ENCODE results near the gene SLC2A13.

DNA sequence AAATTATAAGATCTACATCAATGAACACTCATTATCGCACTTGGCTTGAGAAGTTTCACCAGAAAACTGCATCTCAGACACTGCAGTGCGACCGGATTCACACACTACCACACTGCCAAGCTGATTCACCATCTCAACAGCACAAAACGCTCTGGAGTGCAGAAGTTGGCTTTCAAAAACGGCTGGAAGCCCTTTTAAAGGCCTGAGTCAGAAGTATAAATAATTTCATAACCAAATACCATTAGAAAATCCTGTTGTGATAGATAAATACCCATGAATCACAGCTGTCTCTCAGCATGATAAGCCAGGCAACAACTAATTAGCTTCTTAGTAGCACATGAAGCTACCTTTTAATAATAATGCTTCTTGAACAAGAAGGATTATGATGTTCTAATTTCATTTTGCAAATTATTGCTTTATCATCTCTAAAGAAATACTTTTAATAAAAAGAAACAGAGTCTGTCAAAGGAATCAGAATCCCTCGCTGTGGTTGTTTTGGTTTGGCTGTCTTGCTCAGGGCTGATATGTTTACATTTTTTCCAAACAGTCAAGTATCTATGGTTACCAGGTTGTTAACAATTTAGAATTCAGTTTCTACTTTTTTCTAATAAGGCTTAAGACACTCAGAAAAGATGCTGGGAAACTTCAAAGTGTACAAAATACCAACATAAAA, 51.2 kb downstream of the SLC2A13 start:
- TF ChIP-seq, protein P1, sequence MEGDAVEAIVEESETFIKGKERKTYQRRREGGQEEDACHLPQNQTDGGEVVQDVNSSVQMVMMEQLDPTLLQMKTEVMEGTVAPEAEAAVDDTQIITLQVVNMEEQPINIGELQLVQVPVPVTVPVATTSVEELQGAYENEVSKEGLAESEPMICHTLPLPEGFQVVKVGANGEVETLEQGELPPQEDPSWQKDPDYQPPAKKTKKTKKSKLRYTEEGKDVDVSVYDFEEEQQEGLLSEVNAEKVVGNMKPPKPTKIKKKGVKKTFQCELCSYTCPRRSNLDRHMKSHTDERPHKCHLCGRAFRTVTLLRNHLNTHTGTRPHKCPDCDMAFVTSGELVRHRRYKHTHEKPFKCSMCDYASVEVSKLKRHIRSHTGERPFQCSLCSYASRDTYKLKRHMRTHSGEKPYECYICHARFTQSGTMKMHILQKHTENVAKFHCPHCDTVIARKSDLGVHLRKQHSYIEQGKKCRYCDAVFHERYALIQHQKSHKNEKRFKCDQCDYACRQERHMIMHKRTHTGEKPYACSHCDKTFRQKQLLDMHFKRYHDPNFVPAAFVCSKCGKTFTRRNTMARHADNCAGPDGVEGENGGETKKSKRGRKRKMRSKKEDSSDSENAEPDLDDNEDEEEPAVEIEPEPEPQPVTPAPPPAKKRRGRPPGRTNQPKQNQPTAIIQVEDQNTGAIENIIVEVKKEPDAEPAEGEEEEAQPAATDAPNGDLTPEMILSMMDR (optimal IDR thresholded peaks at IDR 0.05 in 1 of 3, IDR thresholded peaks at IDR 0.05 in 1 of 3, conservative IDR thresholded peaks at IDR 0.05 in 1 of 3; ENCODE audit: extremely low read depth in 1 of 3, insufficient read depth in 2 of 3, low read length in 3 of 3), result no peak
- TF ChIP-seq EZH2 (IDR thresholded peaks at IDR 0.05; ENCODE audit: low read length), result no peak

Data from keratinocyte (primary cell).